ENCODE measurements around the gene ERN1. TPM values are rescaled to one million over a fixed set of nuclear protein-coding genes. Genes with fewer than 3 reads are reported as not detected.

ERN1 gene
- total and polyA plus RNA-seq, 2 of the 13 experiments (the other 11 are each of a cell fraction or from before 2014, with no cell fraction given), result 6.0 to 12.7 TPM

DNA sequence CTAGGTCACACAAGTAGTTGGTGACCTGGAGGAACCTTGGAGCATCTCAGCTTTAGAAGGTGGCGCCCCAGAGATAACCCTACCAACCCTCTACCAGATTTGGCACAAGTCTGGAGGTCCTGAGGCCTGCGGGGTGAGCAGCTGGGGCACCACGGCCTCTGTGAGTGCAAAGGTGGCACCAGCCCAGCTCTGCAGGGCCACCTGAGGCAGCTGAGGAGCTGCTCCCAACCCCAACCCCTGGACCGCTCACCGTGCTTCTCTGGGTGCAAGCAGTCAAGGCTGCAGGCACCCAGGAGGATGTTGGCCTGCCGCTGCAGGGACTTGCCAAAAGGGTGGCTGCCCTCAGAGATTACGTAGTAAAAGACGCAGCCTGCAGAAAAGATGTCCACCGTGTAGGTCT is 81.1 kb downstream of the ERN1 start:
- intact Hi-C loops (cut with micrococcal nuclease; ENCODE audit: unreplicated experiment), result no loop called here
- Histone ChIP-seq H4K20me1 (ENCODE audit: insufficient read depth, low read length) (no peaks in the 10 kb centered on the region), H3K4me2 (ENCODE audit: low read depth, low read length) (no peak overlapping the region), H3K36me3 (replicated peaks in 1 of 2; ENCODE audit: control insufficient read depth in 1 of 2, insufficient read depth in 2 of 2, low read length in 2 of 2) (peaks cover 46 to 80% of the 10 kb centered on the region in 2 experiments), H3K4me3 (replicated peaks in 1 of 3; ENCODE audit: insufficient read depth in 1 of 3, low read depth in 2 of 3, low read length in 3 of 3) (no peak overlapping the region), H3K9ac (ENCODE audit: insufficient read depth, low read depth, low read length) (no peak overlapping the region), H3K79me2 (ENCODE audit: insufficient read depth, low read length) (no peaks in the 10 kb centered on the region), H3K4me1 (ENCODE audit: insufficient read depth, low read length) (no peaks in the 10 kb centered on the region), H2AFZ (ENCODE audit: low read length) (no peak overlapping the region), H3K9me3 (ENCODE audit: low read length) (no peaks in the 10 kb centered on the region), H3K27ac (ENCODE audit: extremely low read length, insufficient read depth, low read length) (no peak overlapping the region), H3K27me3 (ENCODE audit: control insufficient read depth in 1 of 2, insufficient read depth in 2 of 2, low read length in 2 of 2) (no peaks in the 10 kb centered on the region)
- FAIRE-seq (no peak), ATAC-seq (no peak), DNase-seq (ENCODE audit: low spot score) (no peak)
- no peak for TF ChIP-seq ZNF260 (CRISPR knock-in tag; IDR thresholded peaks at IDR 0.05; ENCODE audit: borderline replicate concordance, low read depth)
- TF ChIP-seq RBFOX2 (IDR thresholded peaks at IDR 0.05; ENCODE audit: low read depth, low read length), result no peak
- TF ChIP-seq TBP (CRISPR knock-in tag; IDR thresholded peaks at IDR 0.05), result no peak
- TF ChIP-seq ZNF652 (CRISPR knock-in tag; IDR thresholded peaks at IDR 0.05; ENCODE audit: borderline replicate concordance, low read depth), result no peak
- no peak for TF ChIP-seq AKAP8 (CRISPR knock-in tag; IDR thresholded peaks at IDR 0.05)
- no peak for TF ChIP-seq YEATS4 (CRISPR knock-in tag; IDR thresholded peaks at IDR 0.05; ENCODE audit: borderline replicate concordance)
- in situ Hi-C loops (cut with HindIII; ENCODE audit: extremely low pct_ligation_motif_present, low pct_unique_long_range_greater_than_20kb), result no loop called here
- ChIA-PET CTCF (ENCODE audit: low intra/inter-chr PET ratio, low total read pairs) (no interaction called here), POLR2A (no interaction called here)
- WGBS (ENCODE audit: low lambda C conversion rate), result 98% methylated on average over 7 of the region's 9 CpGs
- no TSS peak for BruUV-seq (replicated peaks)

DNA sequence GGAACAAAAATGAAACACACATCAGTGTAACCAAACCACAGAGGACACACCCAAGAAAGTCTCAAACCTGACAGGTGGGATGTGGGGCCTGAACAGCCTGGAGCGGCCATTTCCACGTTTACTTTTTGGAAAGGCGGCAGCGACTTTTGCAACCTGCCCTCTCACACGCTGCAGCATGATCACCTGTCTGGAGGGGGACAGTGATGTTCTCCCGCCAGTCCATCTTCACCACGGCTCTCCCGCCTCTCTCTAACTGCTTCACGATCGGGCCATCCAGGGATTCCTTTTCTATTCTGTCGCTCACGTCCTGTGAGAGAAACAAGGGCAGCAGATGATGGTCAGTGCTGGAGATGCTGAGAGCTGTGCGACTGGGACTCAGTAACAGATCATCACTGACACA is 84.8 kb downstream of the ERN1 start:
- no peak overlapping the region for H3K4me3 ChIP-seq (replicated peaks in 1 of 3; ENCODE audit: insufficient read depth in 1 of 3, low read depth in 2 of 3, low read length in 3 of 3)
- CTCF ChIA-PET (ENCODE audit: low intra/inter-chr PET ratio, low total read pairs), result no interaction called here
- no peak overlapping the region for H3K9ac ChIP-seq (ENCODE audit: insufficient read depth, low read depth, low read length)
- DNase-seq (ENCODE audit: low spot score), result no peak
- H4K20me1 ChIP-seq (ENCODE audit: insufficient read depth, low read length), result no peaks in the 10 kb centered on the region
- H3K4me1 ChIP-seq (ENCODE audit: insufficient read depth, low read length), result no peaks in the 10 kb centered on the region
- H3K27ac ChIP-seq (ENCODE audit: extremely low read length, insufficient read depth, low read length), result no peak overlapping the region
- in situ Hi-C loops (cut with HindIII; ENCODE audit: extremely low pct_ligation_motif_present, low pct_unique_long_range_greater_than_20kb), result no loop called here
- no peaks in the 10 kb centered on the region for H3K27me3 ChIP-seq (ENCODE audit: control insufficient read depth in 1 of 2, insufficient read depth in 2 of 2, low read length in 2 of 2)
- BruUV-seq (replicated peaks), result no TSS peak
- H3K79me2 ChIP-seq (ENCODE audit: insufficient read depth, low read length), result no peaks in the 10 kb centered on the region
- no peaks in the 10 kb centered on the region for H3K9me3 ChIP-seq (ENCODE audit: low read length)
- 88% methylated on average over 13 of the region's 13 CpGs for WGBS (ENCODE audit: low lambda C conversion rate)
- intact Hi-C loops (cut with micrococcal nuclease; ENCODE audit: unreplicated experiment), result no loop called here
- no peak overlapping the region for H3K4me2 ChIP-seq (ENCODE audit: low read depth, low read length)
- H2AFZ ChIP-seq (ENCODE audit: low read length), result no peak overlapping the region
- ATAC-seq, result no peak
- FAIRE-seq, result no peak
- POLR2A ChIA-PET, result no interaction called here
- peaks cover 37 to 64% of the 10 kb centered on the region in 2 experiments for H3K36me3 ChIP-seq (replicated peaks in 1 of 2; ENCODE audit: control insufficient read depth in 1 of 2, insufficient read depth in 2 of 2, low read length in 2 of 2)
- TF ChIP-seq ZNF383 (CRISPR knock-in tag; IDR thresholded peaks at IDR 0.05; ENCODE audit: borderline replicate concordance), result no peak
- TF ChIP-seq ZNF234 (CRISPR knock-in tag; conservative IDR thresholded peaks at IDR 0.05), result no peak
- no peak for TF ChIP-seq SALL1 (CRISPR knock-in tag; IDR thresholded peaks at IDR 0.05)
- no peak for TF ChIP-seq ZSCAN31 (CRISPR knock-in tag; IDR thresholded peaks at IDR 0.05; ENCODE audit: low read depth)
- no peak for TF ChIP-seq PREB (CRISPR knock-in tag; IDR thresholded peaks at IDR 0.05)
- TF ChIP-seq RAD51 (IDR thresholded peaks at IDR 0.05; ENCODE audit: borderline replicate concordance), result no peak
- TF ChIP-seq TCF7 (IDR thresholded peaks at IDR 0.05; ENCODE audit: low read depth), result no peak
- no peak for TF ChIP-seq NKX3-1 (CRISPR knock-in tag; IDR thresholded peaks at IDR 0.05)
- TF ChIP-seq IRX3 (CRISPR knock-in tag; IDR thresholded peaks at IDR 0.05; ENCODE audit: borderline replicate concordance, low read depth), result no peak
- no peak for TF ChIP-seq EZH2 (conservative IDR thresholded peaks at IDR 0.05; ENCODE audit: low read depth, low read length)
- TF ChIP-seq ZNF891 (CRISPR knock-in tag; IDR thresholded peaks at IDR 0.05), result no peak
- TF ChIP-seq ZNF503 (CRISPR knock-in tag; IDR thresholded peaks at IDR 0.05), result no peak
- no peak for TF ChIP-seq DR1 (CRISPR knock-in tag; IDR thresholded peaks at IDR 0.05)

All from HepG2 (cell line).